GM19351 (cell line): ENCODE data around the gene SAMD4B.

Source experiments
- ATAC-seq: cut with Tn5 transposase; IDR thresholded peaks from one replicate; pipeline ENCODE4 v1.9.1; 2021; ENCODE audit warnings: mild to moderate bottlenecking, moderate library complexity; ENCODE audit not compliant: unreplicated experiment

SAMD4B gene

DNA sequence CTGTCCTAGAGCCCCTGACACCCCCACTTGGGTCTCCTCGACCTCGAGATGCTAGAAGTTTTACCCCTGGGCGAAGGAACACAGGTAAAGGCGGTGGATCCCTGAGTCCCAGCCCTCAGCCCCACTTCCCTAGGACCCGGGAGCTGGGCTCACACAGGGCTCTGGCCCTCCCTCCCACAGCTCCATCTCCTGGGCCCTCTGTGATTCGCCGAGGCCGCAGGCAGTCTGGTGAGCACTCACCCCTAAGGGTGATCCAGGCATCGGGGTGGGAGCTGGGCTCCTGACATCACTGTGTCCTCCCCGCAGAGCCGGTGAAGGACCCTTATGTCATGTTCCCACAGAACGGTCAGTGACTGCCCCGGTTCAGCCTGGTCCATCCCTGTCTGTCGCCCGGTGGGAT is 78.5 kb downstream of the SAMD4B start:
- ATAC-seq: no peak

DNA sequence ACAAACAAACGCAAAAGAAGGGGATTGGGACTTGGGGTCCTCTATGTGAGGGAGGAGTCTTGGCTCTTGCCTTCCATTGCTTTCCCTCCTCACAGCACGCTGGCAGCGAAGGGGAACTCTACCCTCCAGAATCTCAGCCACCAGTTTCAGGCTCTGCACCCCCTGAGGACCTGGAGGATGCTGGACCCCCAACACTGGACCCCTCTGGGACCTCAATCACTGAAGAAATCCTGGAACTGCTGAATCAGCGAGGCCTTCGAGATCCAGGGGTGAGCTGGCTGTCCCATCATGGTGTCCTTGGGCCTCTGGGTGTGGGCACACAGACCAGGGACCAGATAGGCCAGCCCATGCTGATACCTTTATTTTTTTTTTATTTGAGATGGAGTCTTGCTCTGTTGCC is 79.8 kb downstream of the SAMD4B start:
- ATAC-seq: no peak

DNA sequence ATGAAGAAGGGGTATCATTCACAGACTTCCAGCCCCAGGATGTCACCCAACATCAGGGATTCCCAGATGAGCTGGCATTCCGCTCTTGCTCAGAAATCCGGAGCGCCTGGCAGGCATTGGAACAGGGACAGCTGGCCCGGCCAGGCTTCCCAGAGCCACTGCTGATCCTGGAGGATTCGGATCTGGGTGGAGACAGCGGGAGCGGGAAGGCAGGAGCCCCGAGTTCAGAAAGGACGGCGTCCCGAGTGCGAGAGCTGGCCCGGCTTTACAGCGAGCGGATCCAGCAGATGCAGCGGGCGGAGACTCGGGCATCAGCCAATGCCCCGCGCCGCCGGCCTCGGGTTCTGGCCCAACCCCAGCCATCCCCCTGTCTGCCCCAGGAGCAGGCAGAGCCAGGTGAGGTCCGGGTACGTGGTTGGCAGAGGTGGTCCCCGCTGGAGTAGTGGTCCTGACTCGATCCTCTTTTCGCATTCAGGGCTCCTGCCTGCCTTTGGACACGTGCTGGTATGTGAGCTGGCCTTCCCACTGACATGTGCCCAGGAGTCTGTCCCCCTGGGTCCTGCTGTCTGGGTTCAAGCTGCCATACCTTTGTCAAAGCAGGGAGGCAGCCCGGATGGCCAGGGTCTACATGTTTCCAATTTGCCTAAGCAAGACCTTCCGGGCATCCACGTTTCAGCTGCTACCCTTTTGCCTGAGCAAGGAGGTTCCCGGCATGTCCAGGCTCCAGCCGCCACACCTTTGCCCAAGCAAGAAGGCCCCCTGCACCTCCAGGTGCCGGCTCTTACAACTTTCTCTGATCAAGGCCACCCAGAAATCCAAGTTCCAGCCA is 81.3 kb downstream of the SAMD4B start:
- ATAC-seq: no peak

DNA sequence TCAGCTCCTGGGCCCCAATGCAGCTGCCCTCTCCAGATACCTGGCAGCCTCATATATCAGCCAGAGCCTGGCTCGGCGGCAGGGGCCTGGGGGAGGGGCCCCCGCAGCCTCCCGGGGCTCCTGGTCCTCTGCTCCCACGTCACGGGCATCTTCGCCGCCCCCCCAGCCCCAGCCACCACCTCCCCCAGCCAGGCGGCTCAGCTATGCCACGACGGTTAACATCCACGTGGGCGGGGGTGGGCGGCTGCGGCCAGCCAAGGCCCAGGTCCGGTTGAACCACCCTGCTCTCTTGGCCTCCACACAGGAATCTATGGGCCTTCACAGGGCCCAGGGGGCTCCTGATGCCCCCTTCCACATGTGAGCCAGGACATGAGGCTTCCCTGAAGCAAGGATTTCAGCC is 82.7 kb downstream of the SAMD4B start:
- no peak for ATAC-seq

DNA sequence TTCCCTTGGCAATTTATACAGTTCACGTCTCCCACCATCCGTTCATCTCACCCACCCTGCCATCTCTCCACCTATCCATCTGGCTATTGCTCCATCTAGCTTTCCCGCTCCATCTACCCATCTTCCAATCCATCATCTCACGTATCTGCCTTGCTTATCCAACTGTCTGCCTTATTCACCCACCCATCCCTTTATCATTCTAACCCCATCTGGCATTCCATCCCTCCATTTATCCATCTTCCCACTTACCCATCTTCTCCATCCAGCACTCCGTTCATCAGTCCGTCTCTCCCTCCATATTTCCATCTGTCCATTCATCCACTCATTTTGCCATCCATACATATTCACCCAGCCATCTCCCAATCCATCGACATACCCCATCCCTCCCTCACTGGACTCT is 83.5 kb downstream of the SAMD4B start:
- ATAC-seq: no peak

DNA sequence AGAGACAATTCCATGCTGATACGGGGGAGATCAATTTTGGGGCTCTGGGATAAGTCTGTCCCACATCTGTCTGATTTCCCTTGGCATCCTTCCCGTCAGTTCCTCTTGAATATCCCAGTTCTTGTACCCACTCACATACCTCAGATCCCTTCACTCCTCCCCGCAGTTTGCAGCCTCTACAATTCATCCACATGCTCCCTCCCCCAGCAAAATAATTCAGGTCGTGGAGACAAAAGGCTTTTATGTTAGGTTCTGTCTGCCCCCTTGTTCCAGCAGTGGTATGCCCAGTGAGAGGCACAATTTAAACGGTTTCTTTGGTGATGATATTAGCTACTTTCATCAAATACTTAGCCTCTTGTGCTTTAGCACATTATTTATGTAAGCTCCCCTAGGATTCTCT is 83.9 kb downstream of the SAMD4B start:
- no peak for ATAC-seq

DNA sequence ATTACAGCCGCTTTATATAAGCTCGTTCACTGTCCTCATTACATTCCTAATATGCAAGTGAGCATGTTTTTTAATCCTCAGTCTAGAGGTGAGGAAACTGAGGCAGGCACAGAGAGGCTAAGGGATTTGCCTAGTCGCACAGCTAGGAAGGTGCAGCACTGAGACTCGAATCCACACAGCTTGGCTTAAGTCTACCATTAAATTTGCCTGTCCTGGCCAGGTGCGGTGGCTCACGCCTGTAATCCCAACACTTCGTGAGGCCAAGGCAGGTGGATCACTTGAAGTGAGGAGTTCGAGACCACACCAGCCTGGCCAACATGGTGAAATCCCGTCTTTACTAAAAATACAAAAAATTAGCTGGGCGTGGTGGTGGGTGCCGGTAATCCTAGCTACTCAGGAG is 85.5 kb downstream of the SAMD4B start:
- no peak for ATAC-seq

DNA sequence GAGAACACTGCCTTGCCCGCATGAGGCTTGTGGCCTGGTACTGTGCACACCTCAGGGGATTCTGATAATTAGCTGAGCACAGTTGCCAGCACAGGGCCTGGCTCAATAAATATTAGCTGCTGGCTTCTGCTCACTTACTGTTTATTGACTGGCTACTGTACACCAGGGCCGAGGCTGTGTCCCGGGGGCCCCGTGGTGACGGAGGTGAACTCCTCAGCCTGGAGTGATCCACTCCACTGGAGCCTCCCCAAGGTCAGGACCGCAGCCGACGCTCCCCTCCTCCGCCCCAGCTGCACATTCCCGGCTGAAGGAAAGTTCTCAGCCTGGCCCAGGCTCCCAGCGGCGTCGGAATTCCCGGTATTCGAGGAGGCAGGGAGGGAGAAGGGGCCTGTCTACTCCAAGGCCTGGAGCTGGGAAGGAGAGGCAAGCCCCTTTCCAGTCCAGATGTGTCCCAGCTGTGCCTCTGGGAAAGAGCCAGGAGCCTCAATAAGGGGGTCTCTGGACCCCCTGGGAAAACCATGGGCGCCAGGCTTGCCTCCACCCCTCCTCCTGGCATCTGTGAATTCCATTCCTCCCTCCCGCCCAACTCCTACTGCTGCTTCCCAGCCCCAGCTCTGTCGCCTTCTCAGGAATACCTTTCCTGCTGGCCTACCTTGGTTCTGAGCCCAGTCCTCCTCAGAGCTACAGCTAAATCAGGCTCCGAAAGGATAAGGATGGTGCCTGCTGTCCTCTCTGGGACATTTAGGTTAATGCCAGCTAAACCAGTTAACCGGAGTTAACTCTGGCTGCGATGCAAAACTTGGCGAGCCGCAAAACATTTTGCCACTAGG is 86.3 kb downstream of the SAMD4B start:
- ATAC-seq: no peak

DNA sequence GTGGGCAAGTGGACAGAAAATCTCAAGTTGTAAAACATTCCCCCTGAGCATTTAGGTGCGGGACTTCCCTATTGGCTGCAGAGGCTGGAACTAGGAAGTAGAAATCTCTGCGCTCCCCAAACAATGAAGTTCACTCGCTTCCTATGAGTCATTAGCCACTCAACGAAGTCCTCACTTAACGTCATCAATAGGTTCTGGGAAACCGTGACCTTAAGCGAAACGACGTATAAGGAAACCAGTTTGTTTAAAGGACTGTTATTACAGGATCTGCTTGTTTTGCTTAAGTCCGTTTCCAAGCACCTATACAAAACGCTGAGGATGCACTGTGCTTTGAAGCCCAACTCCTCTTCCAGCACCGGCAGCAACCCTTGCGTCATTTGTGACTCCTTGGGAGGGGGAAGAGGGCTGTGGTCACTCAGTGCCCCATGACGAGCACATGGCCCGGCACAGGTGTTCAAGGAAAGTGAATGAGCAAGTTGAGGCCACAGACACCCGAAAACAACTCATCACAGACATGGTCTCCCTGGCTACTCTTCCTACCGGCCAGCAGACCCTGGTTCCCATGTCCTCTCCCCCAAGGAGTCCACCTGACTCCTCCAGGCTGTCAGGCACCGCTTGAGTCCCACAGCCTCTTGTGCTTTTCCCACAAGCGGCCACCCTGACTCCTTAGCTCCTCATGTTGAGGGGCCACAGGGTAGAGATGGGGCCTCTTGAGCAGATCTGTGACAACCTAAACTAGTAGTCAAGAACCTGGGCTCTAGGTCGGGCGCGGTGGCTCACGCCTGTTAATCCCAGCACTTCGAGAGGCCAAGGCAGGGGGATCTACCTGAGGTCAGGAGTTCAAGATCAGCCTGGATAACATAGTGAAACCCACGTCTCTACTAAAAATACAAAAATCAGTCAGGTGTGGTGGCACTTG is 88.7 kb downstream of the SAMD4B start:
- peak; percentile 56 for ATAC-seq

DNA sequence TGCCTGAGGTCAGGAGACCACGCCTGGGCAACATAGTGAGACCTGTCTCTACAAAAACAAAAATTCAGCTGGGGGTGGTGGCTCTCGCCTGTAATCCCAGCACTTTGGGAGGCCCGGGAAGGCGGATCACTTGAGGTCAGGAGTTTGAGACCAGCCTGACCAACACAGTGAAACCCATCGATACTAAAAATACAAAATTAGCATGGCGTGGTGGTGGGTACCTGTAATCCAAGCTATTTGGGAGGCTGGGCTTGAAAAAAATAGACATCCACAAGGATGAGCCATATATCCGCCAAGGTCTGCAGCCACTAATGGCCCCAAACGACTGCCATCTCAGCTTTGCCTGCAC is 90.4 kb downstream of the SAMD4B start:
- no peak for ATAC-seq

DNA sequence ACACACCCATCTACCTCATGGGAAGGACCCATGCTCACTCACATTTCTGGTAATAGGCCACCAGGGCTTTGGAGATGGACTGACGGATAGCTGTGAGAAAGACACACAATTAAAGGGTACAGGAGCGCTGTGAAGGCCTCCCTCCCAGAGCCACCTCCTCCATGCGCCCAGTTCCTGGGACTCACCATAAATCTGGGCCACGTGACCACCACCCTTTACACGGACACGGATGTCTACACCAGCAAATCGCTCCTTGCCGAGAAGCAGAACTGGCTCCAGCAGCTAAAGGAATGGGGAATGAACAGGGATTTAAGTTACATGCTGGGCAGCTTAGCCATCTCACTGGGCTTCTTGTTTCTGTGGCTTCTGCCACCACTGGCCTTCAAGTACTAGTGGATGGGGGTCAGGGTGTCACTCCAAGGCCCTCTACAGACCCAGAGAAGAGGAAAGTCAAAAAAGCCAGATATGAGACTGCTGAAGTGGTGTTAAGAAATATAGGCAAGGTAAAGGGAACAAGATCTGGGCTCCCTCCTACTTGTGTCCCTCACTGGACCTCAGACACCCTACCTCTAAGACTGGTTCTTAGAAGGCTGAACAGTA is 91.4 kb downstream of the SAMD4B start:
- ATAC-seq: no peak

DNA sequence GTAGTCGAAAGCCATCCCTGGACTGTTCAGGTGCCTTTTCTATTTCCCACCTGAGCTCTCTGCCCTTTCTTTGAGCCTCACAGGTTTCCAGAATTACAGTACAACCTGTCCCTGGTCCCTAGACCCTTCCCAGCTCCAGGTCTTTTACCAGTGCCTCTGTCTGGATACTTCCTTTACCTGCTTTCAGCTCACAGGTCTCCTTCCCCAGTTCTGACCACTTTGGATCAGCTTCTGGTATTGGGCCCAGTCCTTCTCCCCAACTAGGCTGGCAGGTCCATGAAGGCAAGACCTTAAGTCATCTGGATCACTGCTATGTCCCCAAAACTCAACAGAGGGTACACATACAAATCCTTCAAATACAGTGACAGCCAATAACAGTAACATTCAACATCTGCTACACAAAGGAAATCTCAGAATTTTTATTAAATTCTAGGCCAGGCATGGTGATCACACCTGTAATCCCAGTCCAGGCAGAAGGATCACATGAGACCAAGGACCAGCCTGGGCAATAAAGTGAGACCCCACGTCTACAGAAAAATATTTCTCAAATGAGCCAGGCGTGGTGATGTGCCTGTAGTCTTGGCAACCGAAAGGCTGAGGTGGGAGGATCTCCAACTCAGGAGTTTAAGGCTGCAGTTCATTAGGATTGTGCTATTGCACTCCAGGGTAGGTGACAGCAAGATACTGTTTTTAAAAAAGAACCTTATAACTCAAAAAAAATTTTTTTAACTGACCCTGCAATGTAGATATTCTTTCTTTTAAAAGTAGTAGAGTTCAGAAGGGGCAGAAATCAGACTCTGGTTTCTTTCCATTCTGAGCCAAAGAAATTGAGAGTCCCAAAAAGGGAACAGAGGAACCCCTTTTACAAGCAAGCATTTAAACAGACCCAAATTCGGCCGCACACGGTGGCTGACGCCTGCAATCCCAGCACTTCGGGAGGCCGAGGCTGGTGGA is 92.2 kb downstream of the SAMD4B start:
- ATAC-seq: no peak
